Activated CD4-positive, alpha-beta T cell treated with anti-CD3 and anti-CD28 coated beads, Interleukin-2, amount 50 U/mL, for 4 hours (primary cell): ENCODE data around the gene POLN.
A peak's percentile ranks its signal among the peaks of the same experiment; 100 is the strongest.

Source experiments
- DNase-seq, 2 experiments: peaks; one replicate each; pipeline ENCODE4 v3.0.0-alpha.2; 2020

Gene POLN

GRCh38 chr4:2262145-2262943 is 20.4 kb upstream of the POLN start:
- peak; percentile 94 to 97 for DNase-seq

DNA sequence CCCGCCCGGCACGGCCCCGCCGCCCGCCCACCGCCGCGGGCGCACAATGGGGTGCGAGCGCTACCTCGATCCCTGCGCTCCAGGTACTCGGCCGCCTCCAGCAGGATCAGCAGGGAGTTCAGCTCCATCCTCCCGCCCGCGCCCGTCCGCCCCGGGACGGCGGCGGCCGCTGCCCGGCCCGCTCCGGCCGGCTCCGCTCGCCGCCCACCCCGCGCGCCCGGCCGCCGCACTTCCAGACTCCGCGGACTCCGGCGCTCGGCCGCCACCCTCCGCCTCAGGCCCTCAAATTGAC is 19.9 kb upstream of the POLN start, which contains the start of gene MXD4:
TSS of gene MXD4 (minus strand) at position 257 of the 292 bp plus-strand sequence. CDS start at position 128, 129 bp downstream.
- DNase-seq, result peak in 1 of 2 experiments; percentile 12

DNA sequence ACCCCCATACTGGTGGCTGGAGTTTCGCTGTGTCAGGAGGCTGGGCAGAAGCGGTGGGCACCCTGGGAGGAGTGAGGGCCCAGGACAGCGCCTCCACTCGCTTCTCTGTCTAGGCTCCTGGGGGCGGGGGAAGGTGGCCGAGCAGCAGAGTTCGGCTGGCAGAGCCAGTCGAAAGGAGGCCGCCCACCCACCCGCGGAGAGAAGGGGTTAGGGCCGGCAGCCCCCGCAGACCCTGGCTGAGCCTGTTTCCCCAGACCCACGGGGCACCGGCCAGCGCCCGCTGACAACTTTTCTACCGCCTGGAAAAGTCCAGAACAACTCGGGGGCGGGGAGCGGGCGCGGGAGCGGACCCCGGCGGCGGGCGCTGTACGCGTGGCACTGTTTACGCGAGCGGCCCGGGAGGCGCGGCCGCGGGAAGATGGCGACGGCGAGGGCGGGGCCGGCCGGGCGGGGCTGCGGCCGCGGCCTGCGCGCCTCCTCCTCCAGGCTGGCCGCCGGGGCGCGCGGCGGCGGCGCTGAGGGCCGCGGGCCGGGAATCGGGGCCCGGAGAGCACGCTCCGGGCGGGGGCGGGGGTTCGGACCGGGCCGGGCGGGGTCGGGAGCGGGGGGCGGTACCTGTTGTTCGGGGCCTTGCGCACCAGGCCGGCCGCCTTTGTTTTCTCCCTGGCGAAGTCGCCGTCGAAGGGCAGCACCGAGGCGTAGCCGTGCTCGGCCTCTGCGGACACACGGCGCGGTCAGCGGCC is 19.4 kb upstream of the POLN start:
- peak; percentile 18 for DNase-seq

DNA sequence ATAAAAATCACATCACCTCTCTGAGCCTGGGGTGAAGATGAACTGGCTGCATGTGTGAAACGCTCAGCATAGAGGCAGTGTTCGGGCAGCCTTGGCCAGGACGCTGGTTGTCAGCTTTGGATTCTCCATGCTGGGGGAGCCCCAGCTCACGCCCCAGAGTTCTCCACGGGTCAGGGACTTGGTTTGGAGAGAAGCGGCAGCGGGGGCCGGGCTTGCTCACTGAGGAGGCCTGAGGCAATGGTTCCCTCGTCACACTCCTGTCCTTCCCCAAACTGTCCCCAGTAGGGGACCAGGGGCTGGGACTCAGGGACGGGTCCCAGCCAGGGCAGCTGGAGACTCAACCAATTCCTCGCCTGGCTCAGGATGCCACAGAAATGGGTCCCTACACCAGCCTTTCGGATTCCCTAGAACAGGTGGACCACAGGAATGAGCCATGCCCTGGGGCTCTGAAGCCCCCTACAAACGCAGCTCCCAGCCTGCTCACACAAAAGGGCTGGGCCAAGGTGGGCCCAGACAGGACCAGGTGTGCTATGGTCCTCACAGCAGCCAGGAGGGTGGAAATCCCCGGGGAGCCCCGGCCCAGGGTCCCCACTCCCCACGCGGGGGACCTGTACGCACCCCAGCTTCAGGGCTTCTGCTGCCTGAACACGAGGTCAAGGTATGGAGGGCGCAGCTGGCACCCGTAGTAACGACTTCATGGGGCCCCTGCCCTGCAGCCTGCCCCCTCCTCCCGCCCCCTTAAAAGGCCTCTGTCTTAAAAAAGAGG is 18.6 kb upstream of the POLN start:
- DNase-seq, result no peak

GRCh38 chr4:2259541-2260343 is 17.8 kb upstream of the POLN start:
- no peak for DNase-seq

DNA sequence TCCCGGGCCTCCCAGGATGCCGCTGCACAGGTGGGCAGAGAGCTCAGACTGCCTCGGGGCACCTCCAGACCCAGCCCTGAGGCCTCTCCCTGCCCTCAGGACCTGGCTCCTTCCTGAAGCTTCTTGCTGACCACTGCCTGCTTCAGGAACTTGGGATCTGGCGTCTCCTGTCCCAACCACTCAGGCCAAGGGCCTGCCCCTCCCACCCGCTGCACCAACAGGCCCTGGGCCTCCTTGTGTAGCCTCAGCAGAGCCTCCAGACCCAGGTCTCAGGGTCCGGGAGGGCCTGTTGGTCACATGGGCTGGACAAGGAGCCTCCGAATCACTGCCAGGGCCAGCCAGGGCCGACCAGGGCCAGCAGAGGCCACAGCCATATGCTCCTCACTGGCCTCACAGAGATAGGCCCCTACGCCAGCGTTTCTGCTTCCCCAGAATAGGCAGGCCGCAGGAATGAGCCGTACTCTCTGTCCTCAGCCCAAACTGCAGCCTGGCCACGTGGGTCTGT is 17.2 kb upstream of the POLN start:
- DNase-seq, result no peak

- no peak for DNase-seq
Measured at GRCh38 chr4:2258091-2259035, 16.4 kb upstream of the POLN start.

GRCh38 chr4:2257361-2258081 is 15.6 kb upstream of the POLN start:
- no peak for DNase-seq

GRCh38 chr4:2256781-2257191 is 14.9 kb upstream of the POLN start:
- no peak for DNase-seq

- DNase-seq, result no peak
Measured at GRCh38 chr4:2256156-2256731, 14.3 kb upstream of the POLN start.

DNA sequence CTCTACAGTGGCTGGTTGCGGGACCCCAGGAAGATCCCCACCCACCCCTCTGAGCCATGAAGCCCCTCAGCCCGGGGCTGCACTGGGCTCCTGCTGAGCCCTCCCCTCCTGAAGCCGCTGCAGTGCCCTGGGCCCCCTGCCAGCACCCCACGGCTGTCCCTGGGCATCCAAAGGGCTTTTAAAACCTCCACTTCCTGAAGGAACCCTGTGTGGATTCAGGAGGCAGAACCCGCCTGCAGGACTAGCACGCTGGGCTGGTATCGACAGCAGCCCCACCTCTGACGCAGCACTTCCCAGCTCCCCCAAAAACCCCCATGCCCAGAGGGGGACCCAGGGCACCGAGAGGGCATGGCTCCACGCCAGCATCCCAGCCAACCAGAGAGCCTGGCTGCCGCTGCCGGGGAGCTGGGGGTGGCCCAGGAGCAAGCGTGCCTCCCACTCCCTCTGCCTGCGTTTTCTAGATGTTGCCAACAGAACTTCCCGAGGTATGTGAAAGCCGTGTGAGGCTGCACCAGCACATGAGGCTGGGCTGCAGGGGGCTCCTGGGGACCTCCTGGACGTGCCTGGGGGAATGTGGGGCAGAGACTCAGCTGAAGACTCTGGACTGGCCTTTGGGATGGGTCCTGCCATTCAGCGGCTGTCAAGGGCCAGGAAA is 13.7 kb upstream of the POLN start:
- DNase-seq, result no peak

DNA sequence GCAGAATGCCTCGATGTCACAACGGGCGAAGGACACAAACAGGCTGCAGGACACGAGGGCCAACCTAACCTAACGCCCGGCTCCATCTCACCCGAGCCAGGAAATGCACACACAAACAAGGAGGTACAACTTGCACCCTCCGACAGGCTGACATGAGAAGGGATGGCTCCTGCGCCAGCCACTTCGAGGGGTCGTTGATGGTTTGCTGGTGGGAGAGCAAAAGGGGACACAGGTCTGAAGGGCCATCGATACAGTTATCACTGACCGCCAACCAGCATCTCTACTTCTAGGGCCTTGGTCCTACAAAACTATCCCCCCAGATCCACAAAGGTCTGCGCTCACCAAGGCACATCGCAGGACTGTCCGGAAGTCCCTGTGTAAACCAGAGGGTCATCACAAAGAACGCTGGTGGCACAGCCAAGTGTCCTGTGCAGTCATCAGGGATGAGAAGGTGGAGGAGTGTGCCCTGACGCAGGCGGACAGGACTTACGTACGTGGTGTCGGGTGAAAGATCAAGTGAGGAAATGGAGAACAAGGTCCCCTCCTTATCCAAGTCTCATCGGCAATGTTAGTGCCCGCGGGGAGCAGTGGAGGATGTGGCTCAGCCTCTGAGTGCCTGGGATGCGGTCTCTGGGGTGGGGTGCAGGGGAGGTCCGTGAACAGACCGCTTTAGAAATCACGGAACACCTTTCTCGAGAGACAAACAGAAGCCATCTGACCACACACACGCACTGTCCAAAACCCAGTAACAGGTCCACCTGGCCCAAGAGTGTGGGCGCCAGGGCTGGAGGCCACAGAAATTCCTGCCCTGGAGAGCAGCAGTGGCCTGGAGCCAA is 13.0 kb upstream of the POLN start:
- no peak for DNase-seq

DNA sequence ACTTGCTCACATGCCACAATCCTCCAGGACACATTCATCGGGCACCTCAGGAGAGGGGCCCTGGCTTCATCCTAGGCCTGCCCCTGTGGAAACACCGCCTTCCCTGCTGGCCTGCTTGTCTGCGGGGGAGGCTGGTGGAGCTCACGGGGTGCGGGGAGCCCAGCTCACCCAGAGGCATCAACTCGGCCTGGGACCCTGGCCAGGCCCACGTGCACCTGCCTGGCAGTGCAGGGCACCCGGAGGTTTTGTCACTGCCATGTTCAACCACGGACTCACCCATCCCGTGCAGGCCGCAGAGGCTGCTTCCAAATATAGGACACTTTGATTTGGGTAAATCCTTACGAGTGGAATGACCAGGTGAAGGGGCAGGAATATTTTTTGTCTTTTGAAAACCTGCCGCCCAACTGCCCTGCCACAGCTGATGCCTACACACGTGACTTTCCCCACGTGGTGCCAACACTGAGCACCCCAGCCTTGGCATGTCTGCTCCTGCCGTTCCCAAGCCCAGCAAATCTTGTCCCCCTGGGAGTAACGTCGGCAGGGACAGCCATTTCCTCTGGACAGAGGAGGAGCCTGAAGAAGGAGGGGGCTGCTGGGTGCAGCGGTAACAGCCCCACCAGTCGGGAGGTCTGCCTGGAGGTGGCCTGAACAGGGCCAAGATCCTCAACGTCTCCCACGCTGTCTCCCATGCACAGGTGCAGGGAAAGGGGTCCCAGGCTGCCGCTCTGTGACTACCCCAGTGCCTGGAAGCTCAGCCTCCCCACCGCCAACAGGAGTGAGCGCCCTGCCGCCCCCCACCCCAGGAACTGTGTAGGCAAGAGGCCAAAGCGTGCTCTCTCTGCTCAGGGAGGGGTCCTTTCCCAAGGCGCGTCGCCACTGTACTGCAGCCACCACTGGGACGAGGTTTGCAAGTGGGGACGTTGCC is 11.5 kb upstream of the POLN start:
- DNase-seq, result no peak

DNA sequence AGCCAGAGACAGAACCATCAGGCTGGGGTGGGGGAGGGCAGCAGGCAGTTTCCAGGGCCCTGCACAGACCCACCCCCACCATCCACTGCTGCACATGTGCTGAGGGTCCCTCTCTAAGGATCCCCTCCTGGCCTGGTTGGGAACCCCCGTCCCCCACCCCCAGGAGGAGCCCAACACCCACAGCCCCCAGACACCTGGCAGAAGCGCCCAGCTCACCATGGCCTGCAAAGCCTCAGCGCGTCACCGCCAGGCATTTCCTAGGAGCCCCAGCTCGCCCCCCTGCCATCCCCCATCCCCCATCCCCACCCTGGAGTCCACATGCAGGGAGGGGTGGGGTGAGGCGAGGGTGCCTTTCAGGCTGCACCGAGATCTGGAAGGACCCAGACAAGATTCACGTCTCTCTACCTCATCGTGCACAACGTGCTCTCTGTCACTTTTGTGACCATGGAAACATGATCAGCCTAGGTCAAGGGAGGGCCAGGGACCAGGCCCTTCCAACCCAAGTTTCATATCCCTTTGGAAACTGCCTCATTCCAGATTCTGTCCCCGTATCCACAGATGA is 10.7 kb upstream of the POLN start:
- no peak for DNase-seq

DNA sequence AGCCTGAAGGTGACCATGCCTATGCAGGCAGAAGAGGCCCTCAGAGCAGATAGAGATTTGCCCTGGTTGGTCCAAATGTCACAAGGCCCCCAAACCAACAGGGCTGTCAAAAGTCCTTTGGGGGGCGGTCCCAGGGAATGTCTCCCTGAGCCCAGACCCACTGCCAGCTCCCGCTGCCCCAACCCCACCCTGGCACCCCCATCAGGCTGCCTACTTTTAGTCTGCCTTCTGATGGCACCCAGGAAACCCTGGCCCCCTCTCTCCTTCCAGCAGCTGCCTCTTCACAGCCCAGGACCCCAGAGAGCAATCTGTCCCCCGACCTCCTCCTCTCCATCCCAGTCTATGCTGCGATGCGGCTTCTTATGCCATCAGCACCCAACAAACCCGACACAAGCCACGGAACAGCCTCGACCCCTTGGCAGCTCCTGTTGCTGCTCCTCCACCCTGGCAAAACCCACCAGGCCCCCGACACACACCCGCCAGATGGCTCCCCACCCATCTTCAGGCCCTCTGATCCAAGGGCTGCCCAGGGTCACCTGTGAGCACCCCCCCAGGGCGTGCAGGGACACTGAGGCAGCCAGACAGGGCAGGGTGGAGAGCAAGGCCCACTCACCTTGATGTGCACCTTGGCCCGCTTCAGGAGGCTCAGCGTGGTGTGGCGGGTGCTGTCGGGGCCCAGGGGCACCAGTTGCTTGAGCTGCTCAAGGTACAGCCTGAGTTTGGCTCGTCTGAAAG is 10.0 kb upstream of the POLN start:
- no peak for DNase-seq

DNA sequence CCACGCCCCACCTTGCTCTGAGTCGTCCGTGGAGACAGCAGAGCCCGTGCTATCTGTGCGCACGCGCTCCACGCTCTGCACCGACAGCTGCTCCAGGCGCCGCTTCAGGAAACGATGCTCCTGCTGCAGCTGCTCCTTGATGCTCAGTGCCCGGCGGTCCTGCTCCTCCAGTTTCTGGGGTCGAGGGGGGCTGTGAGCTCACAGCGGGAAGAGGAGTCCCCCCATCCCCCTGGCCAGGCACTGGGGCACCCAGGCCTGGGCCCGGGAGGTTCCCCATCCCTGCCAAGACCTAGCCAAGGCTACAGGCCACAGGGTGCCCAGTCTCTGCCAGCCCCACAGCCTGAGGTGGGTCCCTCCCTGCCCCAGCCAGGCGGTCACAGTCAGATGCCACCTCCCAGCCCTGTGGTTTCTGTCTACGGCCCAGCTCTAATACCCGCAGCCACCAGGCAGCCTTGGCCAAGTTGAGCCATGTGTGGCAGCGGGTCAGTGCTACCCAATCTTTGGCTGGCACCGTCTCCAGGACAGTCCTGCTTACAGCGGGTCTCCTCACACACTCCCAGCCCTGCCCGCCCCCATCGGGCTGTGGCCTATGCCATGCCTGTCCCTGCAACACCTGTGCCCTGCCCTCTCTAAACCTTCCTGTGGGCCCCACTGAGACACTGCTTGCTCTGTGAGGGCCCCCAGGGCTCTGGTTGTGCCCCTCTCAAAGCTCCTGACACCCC is 9.3 kb upstream of the POLN start:
- no peak for DNase-seq
